ENCODE results near the gene BHLHE40.
A peak's percentile ranks its signal among the peaks of the same experiment; 100 is the strongest.
"Not testable (repeated sequence)": the region's sequence is repeated elsewhere in the genome, so short reads cannot be mapped to it uniquely, and the experiment has no call there.

The BHLHE40 gene

DNA sequence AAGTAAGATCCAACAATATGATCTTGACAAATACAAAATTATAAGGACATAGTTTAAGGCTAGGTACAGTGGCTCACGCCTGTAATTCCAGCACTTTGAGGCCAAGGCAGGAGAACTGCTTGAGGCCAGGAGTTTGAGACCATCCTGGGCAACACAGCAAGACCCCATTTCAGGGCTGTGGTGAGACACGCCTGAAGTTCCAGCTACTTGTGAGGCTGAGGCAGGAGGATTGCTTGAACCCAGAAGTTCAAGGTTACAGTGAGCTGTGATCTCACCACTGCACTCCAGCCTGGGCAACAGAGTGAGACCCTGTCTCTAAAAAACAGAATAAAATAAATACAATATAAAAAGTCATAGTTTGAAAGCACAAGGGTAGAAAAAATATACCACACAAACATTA is 17.4 kb upstream of the BHLHE40 start:
- not testable (repeated sequence) for DNase-seq (ENCODE audit: low read depth in 2 of 2)

- DNase-seq (ENCODE audit: low read depth in 2 of 2) = no peak
Measured at GRCh38 chr3:4963669-4964570, 15.3 kb upstream of the BHLHE40 start.

DNA sequence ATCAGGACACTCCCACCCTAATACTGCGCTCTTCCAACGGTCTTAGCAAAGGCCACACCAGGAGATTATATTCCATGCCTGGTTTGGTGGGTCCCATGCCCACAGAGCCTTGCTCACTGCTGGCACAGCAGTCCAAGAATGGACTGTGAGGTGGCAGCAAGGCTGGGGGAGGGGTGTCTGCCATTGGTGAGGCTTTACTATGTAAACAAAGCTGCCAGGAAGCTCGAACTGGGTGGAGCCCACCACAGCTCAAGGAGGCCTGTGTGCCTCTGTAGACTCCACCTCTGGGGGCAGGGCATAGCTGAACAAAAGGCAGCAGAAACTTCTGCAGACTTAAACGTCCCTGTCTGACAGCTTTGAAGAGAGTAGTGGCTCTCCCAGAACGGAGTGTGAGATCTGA is 13.2 kb upstream of the BHLHE40 start:
- DNase-seq (ENCODE audit: low read depth in 2 of 2) = not testable (repeated sequence)

GRCh38 chr3:4967683-4968082 is 11.6 kb upstream of the BHLHE40 start:
- not testable (repeated sequence) for DNase-seq (ENCODE audit: low read depth in 2 of 2)

GRCh38 chr3:4971437-4971836 is 7.8 kb upstream of the BHLHE40 start:
- not testable (repeated sequence) for DNase-seq (ENCODE audit: low read depth in 2 of 2)

GRCh38 chr3:4971838-4972237 is 7.4 kb upstream of the BHLHE40 start:
- no peak for DNase-seq (ENCODE audit: low read depth in 2 of 2)

DNA sequence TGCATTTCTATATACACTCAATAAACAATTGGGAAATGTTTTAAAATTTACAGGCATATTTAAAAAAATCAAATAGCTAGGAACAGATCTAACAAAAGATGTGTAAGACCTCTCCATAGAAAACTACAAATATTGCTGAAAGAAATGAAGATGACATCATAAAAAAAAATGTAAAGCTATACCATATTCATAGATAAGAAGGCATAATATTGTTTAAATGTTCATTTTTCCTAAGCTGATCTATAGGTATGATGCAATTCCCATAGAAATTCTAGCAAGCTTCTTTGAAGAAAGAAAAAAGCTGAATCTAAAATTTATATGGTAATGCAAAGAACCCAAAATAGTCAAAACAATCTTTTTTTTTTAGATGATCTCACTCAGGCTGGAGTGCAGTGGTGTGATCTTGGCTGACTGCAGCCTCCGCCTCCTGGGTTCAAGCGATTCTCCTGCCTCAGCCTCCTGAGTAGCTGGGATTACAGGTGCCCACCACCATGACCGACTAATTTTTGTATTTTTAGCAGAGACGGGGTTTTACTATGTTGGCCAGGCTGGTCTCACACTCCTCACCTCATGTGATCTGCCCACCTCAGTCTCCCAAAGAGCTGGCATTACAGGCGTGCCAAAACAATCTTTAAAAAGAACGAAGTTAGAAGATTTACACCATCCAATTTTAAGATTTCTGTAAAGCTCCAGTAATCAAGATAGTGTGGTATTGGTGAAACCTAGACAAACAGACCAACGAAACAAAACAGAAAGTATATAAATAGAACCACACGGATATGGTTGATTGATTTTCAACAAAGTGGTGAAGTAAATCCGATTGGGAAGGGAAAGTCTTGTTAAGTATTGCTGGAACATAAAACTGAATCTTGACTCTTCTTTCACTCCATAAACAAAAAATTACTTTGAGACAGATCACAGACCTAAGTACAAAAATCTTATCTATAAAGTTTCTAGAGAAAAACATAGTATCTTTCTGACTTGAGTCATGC is 6.3 kb upstream of the BHLHE40 start:
- DNase-seq (ENCODE audit: low read depth in 2 of 2) = no peak

DNA sequence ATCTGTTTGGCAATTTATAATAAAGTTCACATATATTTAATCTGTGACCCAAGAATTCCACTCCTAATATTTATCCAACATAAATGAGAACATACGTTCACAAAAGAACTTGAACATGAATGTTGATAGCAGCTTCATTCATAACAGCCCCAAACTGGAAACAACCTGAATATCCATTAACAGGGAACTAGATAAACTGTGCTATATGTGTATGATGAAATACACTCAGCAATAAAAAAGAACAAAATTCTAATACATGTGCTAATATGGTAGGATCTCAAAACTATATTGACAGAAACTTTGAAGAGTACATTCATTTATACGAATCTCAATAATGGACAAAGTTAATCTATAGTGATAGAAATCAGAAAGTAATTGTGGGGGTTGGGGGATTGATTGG is 5.1 kb upstream of the BHLHE40 start:
- DNase-seq (ENCODE audit: low read depth in 2 of 2) = no peak

- DNase-seq (ENCODE audit: low read depth in 2 of 2) = no peak
Measured at GRCh38 chr3:4976109-4976508, 3.1 kb upstream of the BHLHE40 start.

- peak; percentile 29 to 36 for DNase-seq (ENCODE audit: low read depth in 2 of 2)
Measured at GRCh38 chr3:4977001-4977852, 2.0 kb upstream of the BHLHE40 start.

DNA sequence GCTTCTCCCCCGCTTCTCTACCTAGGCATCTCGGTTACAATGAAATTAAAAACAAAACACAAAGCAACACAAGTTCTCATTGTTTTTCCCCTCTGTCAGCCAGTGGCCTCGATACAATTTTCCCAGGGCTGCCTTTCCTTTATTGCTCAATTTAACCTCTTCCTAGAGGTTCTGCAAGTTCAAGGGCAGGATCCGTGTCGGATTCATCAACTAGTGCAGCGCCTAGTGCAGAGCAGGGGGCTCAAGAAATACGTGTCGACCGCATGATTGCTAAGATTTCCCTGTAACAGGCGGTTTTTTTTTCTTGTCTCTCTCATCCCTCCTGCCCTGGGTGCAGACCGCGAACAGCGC is 1.4 kb upstream of the BHLHE40 start:
- DNase-seq (ENCODE audit: low read depth in 2 of 2) = no peak

GRCh38 chr3:4978204-4978965 is 852 bp upstream of the BHLHE40 start:
- DNase-seq (ENCODE audit: low read depth in 2 of 2) = peak; percentile 54 to 61

DNA sequence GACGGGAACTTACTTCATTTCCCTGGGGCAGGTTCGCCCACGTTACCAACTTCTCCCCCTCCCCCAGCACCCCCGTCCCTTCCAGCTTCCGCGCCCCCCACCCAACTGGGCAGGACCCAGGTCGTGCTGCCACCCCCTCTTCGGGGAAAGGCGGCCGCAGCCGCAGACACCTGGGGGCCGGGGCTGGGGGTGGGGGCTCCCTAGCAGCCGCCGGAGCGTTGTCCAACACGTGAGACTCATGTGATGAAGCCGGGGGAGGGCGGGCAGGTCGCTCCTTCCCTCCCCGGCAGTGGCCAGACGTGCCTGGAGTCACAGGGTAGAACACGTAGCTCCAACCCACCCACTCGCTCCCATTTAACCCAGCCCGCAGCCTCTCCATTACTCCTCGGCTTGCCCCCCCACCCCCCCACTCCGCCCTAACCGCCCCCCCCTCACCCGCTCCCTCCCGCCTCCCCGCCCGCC is 240 bp upstream of the BHLHE40 start:
- peak; percentile 80 to 82 for DNase-seq (ENCODE audit: low read depth in 2 of 2)

DNA sequence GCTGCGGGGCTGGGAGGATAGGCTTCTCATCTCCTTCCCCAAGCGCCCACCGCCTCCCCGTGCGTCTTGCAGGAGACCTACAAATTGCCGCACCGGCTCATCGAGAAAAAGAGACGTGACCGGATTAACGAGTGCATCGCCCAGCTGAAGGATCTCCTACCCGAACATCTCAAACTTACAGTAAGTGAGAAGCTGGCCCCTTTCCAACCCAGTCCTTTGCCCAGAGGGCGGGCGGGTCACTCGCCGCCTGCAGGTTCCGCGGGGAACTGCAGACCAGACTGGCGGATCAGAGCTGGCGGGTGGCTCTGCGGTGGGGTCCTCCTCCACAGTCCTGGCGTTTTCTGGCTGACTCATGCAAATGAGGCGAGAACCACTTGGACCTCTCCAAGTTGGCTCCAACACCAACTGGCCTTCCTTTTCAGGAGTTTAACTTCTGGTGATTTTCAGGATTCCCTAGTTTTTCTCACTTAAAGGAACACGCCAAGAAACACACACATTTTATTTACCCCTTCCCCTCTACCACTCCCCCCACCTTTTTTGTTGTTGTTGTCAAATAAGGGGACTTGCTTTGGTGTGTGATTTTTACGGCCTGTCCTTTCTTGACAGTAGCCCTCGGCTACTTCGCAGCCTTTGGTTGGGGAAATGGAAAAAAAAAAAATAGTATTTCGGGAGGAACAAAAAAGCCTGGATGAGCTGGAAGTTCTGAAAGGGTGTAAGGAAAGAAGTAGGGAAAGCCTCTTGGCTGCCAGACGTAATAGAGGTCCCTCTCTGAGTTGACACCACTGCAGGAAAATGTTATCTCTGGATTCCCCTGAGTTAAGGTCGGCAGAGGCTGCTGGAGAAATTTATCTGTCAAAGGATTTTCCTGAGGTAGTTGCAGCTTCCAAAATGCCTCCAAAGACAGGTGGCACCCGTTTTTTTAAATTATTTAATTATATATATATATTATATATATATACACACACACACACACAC is 1.3 kb downstream of the BHLHE40 start:
- DNase-seq (ENCODE audit: low read depth in 2 of 2) = peak; percentile 81 to 82

DNA sequence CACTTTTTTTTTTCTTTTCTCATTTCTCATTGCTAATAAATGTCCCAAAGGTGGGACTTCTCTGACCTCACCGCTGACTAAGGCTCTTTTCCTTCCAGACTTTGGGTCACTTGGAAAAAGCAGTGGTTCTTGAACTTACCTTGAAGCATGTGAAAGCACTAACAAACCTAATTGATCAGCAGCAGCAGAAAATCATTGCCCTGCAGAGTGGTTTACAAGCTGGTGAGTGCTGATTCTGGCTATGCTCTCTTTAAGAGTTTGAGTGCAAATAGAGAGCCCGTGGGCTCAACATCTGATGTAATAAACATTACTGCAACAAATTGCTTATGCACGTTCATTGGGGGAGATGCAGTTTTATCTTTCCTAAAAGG is 2.0 kb downstream of the BHLHE40 start:
- DNase-seq (ENCODE audit: low read depth in 2 of 2) = no peak

DNA sequence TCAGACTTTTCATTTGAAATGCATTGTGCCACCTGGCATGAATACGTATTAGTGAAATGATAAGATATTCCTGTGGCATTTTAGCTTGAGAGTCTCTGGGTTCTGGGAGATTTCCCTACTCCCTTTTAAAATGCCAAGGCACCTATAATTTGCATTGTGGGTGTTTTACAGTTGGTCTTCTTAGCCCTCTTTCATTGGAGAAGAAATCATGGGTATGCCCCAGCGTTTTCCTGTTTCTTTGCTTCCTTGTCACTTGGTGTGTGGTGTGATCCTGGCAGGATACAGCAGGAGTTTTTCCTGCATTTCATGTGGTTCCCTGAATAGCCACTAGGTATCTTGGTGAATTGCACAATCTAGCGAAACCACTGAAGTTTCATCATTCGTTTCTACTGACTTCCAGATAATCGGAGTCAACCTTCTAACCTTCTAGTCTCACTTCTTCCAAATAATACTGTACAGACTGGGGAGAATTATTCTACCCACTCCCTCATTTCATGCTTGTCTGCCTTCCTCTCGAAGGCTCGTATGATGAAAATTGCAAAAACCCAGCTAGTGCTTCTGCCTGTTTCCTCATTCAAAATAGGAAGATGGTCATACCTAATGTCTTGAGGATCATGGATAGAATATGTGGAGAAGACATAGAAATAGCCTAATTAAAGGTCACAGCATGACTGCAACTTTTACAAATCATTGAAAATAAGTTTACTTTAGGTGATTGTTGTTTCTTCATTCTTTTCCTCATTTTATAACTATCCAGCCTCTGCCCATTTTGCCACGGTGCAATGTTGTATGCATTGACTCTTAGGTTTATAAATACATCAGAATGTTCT is 2.6 kb downstream of the BHLHE40 start:
- no peak for DNase-seq (ENCODE audit: low read depth in 2 of 2)

DNA sequence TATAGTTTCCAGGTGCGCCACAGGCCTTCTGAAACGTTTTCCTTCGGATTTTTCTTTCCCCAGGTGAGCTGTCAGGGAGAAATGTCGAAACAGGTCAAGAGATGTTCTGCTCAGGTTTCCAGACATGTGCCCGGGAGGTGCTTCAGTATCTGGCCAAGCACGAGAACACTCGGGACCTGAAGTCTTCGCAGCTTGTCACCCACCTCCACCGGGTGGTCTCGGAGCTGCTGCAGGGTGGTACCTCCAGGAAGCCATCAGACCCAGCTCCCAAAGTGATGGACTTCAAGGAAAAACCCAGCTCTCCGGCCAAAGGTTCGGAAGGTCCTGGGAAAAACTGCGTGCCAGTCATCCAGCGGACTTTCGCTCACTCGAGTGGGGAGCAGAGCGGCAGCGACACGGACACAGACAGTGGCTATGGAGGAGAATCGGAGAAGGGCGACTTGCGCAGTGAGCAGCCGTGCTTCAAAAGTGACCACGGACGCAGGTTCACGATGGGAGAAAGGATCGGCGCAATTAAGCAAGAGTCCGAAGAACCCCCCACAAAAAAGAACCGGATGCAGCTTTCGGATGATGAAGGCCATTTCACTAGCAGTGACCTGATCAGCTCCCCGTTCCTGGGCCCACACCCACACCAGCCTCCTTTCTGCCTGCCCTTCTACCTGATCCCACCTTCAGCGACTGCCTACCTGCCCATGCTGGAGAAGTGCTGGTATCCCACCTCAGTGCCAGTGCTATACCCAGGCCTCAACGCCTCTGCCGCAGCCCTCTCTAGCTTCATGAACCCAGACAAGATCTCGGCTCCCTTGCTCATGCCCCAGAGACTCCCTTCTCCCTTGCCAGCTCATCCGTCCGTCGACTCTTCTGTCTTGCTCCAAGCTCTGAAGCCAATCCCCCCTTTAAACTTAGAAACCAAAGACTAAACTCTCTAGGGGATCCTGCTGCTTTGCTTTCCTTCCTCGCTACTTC is 3.8 kb downstream of the BHLHE40 start:
- DNase-seq (ENCODE audit: low read depth in 2 of 2) = no peak

Data from stimulated activated CD8-positive, alpha-beta memory T cell treated with anti-CD3 and anti-CD28 coated beads, Interleukin-2, amount 100 ng/mL, for 1 hour (primary cell).